HCT116 (cell line): ENCODE measurements around the gene ZCCHC9. TPM values are rescaled to one million over a fixed set of nuclear protein-coding genes. Genes with fewer than 3 reads are reported as not detected.

Experiments
- ATAC-seq: fragments of 200-7000 bp; cut with Tn5 transposase; 2 replicates; pipeline ENCODE4 v1.9.1; 2020; ENCODE audit warnings: mild to moderate bottlenecking, moderate library complexity
- BruUV-seq: library from RNA; stranded (reverse); fragments of 400-500 nt; replicated peaks from 2 replicates; lab custom pipeline; 2021; lab: Mats Ljungman, UMichigan
- CTCF ChIA-PET: fragments of 300-600 bp; sonication (Branson Sonifier 250); formaldehyde crosslinking; loops from one replicate; lab custom pipeline; 2021; ENCODE audit warnings: antibody characterized with exemption; lab: Charles Lee
- POLR2A ChIA-PET: fragments of 300-600, 350-600 bp; sonication (Branson Sonifier 250); formaldehyde crosslinking; loops from one replicate; lab custom pipeline; 2021; ENCODE audit warnings: antibody characterized with exemption; lab: Charles Lee
- RAD21 ChIA-PET, 2 experiments: fragments of 300-600 bp; sonication (Branson Sonifier 250); formaldehyde crosslinking; loops; one replicate each; lab custom pipeline; 2023; ENCODE audit warnings: low total read pairs in 2 of 2; ENCODE audit not compliant: uncharacterized antibody in 2 of 2, unreplicated experiment in 2 of 2, low non-redundant PET in 1 of 2; lab: Charles Lee
- DNase-seq: peaks from one replicate; pipeline ENCODE4 v3.0.0-alpha.2; 2010; ENCODE audit warnings: low read depth, low spot score
- H2AFZ ChIP-seq: fragments of 200-600 bp; shearing (Covaris generic), sonication (generic); 2 replicates; pipeline ENCODE4 v1.6.1; 2017; ENCODE audit warnings: low read depth, mixed run types, mixed read lengths, antibody characterized with exemption, low read length; ENCODE audit not compliant: poor library complexity, severe bottlenecking
- H3K27ac ChIP-seq: 2 replicates; pipeline ENCODE4 v1.5.1; 2012; ENCODE audit warnings: low read depth, low read length
- H3K27me3 ChIP-seq: fragments of 200-600 bp; sonication (generic); 2 replicates; pipeline ENCODE4 v1.6.1; 2016; ENCODE audit warnings: mixed run types, low read length, mixed read lengths; ENCODE audit not compliant: insufficient read depth
- H3K36me3 ChIP-seq, 2 experiments: fragments of 200-500 bp in 1 of 2; fragments of 200-600 bp in 1 of 2; sonication (Bioruptor generic) in 1 of 2; sonication (generic) in 1 of 2; 2 replicates each; pipeline versions ENCODE4 v1.5.1 to v1.6.1; 2014 to 2016; ENCODE audit warnings: low read length in 2 of 2, inconsistent platforms in 1 of 2, mixed read lengths in 1 of 2, mixed run types in 1 of 2; ENCODE audit not compliant: insufficient read depth in 2 of 2, control insufficient read depth in 1 of 2
- H3K4me1 ChIP-seq, 2 experiments: fragments of 200-600 bp in 1 of 2; sonication (generic) in 1 of 2; 2 replicates each; pipeline versions ENCODE4 v1.5.1 to v1.6.1; 2012 to 2017; ENCODE audit warnings: low read length in 2 of 2, inconsistent platforms in 1 of 2, mild to moderate bottlenecking in 1 of 2, mixed read lengths in 1 of 2, mixed run types in 1 of 2, moderate library complexity in 1 of 2; ENCODE audit not compliant: insufficient read depth in 2 of 2, control insufficient read depth in 1 of 2
- H3K4me2 ChIP-seq: fragments of 200-600 bp; sonication (generic); 2 replicates; pipeline ENCODE4 v1.6.1; 2017; ENCODE audit warnings: mixed run types, low read length, mixed read lengths
- H3K4me3 ChIP-seq, 2 experiments: fragments of 200-600 bp in 1 of 2; sonication (generic) in 1 of 2; replicated peaks in 1 of 2; 2 replicates each; pipeline ENCODE4 v1.5.1; 2011 to 2016; ENCODE audit warnings: low read length in 2 of 2, control low read depth in 1 of 2, low read depth in 1 of 2, mild to moderate bottlenecking in 1 of 2, mixed read lengths in 1 of 2, mixed run types in 1 of 2
- H3K79me2 ChIP-seq: fragments of 200-600 bp; sonication (generic); 2 replicates; pipeline ENCODE4 v1.6.1; 2017; ENCODE audit warnings: mild to moderate bottlenecking, mixed run types, low read length, moderate library complexity, mixed read lengths; ENCODE audit not compliant: insufficient read depth
- H3K9ac ChIP-seq: fragments of 200-600 bp; sonication (generic); 2 replicates; pipeline ENCODE4 v1.6.1; 2016; ENCODE audit warnings: low read length, mixed read lengths
- H3K9me2 ChIP-seq: fragments of 200-600 bp; sonication (generic), shearing (Covaris generic); 2 replicates; pipeline ENCODE4 v1.6.1; 2017; ENCODE audit warnings: mixed run types, mild to moderate bottlenecking, moderate library complexity; ENCODE audit not compliant: insufficient read depth
- H3K9me3 ChIP-seq, 2 experiments: fragments of 200-500 bp in 1 of 2; fragments of 200-600 bp in 1 of 2; sonication (Bioruptor generic) in 1 of 2; sonication (generic) in 1 of 2; 2 replicates each; pipeline ENCODE4 v1.6.1; 2014 to 2017; ENCODE audit warnings: low read length in 2 of 2, mixed read lengths in 2 of 2, inconsistent platforms in 1 of 2, low read depth in 1 of 2, mild to moderate bottlenecking in 1 of 2, mixed run types in 1 of 2, moderate library complexity in 1 of 2; ENCODE audit not compliant: control insufficient read depth in 1 of 2, insufficient read depth in 1 of 2
- H4K20me1 ChIP-seq: fragments of 200-600 bp; sonication (generic), shearing (Covaris generic); 2 replicates; pipeline ENCODE4 v1.6.1; 2017; ENCODE audit warnings: mixed run types, mild to moderate bottlenecking, moderate library complexity; ENCODE audit not compliant: insufficient read depth
- CBX3 ChIP-seq: IDR thresholded peaks from 2 replicates; pipeline ENCODE4 v1.6.1; 2012; ENCODE audit warnings: low read depth
- CEBPB ChIP-seq: IDR thresholded peaks from 2 replicates; pipeline ENCODE4 v1.6.1; 2012; ENCODE audit warnings: low read depth
- CTCF ChIP-seq, 3 experiments: fragments of 200-600 bp in 1 of 3; sonication (generic) in 1 of 3; IDR thresholded peaks in 2 of 3; conservative IDR thresholded peaks in 1 of 3; 2 replicates each; pipeline ENCODE4 v1.5.1; 2012 to 2017; ENCODE audit warnings: low read depth in 2 of 3, low read length in 2 of 3, antibody characterized with exemption in 1 of 3, borderline replicate concordance in 1 of 3, control low read depth in 1 of 3, mild to moderate bottlenecking in 1 of 3, mixed read lengths in 1 of 3, mixed run types in 1 of 3, moderate library complexity in 1 of 3; ENCODE audit not compliant: insufficient read depth in 1 of 3
- FOSL1 ChIP-seq: IDR thresholded peaks from 2 replicates; pipeline ENCODE4 v1.6.1; 2012; ENCODE audit warnings: low read depth
- MAX ChIP-seq: IDR thresholded peaks from 2 replicates; pipeline ENCODE4 v1.6.1; 2012
- POLR2A ChIP-seq: IDR thresholded peaks from 2 replicates; pipeline ENCODE4 v1.7.0; 2011; ENCODE audit warnings: borderline replicate concordance; ENCODE audit not compliant: insufficient read depth, insufficient read length; ENCODE audit errors: extremely low read depth
- RAD21 ChIP-seq: IDR thresholded peaks from 2 replicates; pipeline ENCODE4 v1.6.1; 2012; ENCODE audit warnings: low read depth, mild to moderate bottlenecking
- SIN3A ChIP-seq: IDR thresholded peaks from 2 replicates; pipeline ENCODE4 v1.6.1; 2012; ENCODE audit warnings: low read depth
- SP1 ChIP-seq: IDR thresholded peaks from 2 replicates; pipeline ENCODE4 v1.6.1; 2012; ENCODE audit warnings: low read depth
- YY1 ChIP-seq: IDR thresholded peaks from 2 replicates; pipeline ENCODE4 v1.6.1; 2011; ENCODE audit warnings: low read length, low read depth, moderate library complexity, mild to moderate bottlenecking; ENCODE audit not compliant: insufficient replicate concordance; ENCODE audit errors: extremely low read depth
- ZBTB33 ChIP-seq: IDR thresholded peaks from 2 replicates; pipeline ENCODE4 v1.6.1; 2011; ENCODE audit warnings: mild to moderate bottlenecking, low read length, moderate library complexity; ENCODE audit not compliant: insufficient replicate concordance; ENCODE audit errors: extremely low read depth
- ZFX ChIP-seq: fragments of 450-650 bp; IDR thresholded peaks from 2 replicates; pipeline ENCODE4 v1.6.1; 2017
- ZNF274 ChIP-seq: fragments of 200-500 bp; sonication (Bioruptor generic); IDR thresholded peaks from 2 replicates; pipeline ENCODE4 v1.6.1; 2014; ENCODE audit warnings: mild to moderate bottlenecking, low read depth, low read length, inconsistent platforms
- intact Hi-C: fragments of 100-400 bp; cut with micrococcal nuclease; formaldehyde crosslinking; loops from 2 replicates; pipeline ENCODE4 v1.10.0; 2022
- total RNA-seq: library from RNA; stranded (reverse); gene quantifications from one replicate; pipeline ENCODE4 v1.2.1, GENCODE V29; 2021; ENCODE audit not compliant: unreplicated experiment

The ZCCHC9 gene
- total RNA-seq, 1 experiment from 2014 or later: 33.7 TPM

- DNase-seq: no peak
- no peak for ATAC-seq
Measured at GRCh38 chr5:81254886-81255559, 46.4 kb upstream of the ZCCHC9 start.

More at GRCh38 chr5:81254886-81255559, 46.4 kb upstream of the ZCCHC9 start:
- Histone ChIP-seq H3K27ac (no peak overlapping the region), H3K9me2 (no peaks in the 10 kb centered on the region), H3K4me2 (no peak overlapping the region), H3K79me2 (peaks cover 5% of the 10 kb centered on the region; the same call in 1 of the 2 replicates), H3K9me3 (no peaks in the 10 kb centered on the region), H3K27me3 (no peaks in the 10 kb centered on the region), H2AFZ (no peak overlapping the region), H3K36me3 (no peaks in the 10 kb centered on the region), H3K4me3 (no peak overlapping the region), H3K4me1 (peaks cover 6 to 11% of the 10 kb centered on the region in 2 experiments), H4K20me1 (no peaks in the 10 kb centered on the region), H3K9ac (no peak overlapping the region)
- ChIA-PET CTCF (no interaction called here), RAD21 (no interaction called here), POLR2A (no interaction called here)
- intact Hi-C loops: no loop called here
- BruUV-seq: no TSS peak
- TF ChIP-seq CBX3 (no peak), CTCF (IDR thresholded peaks at IDR 0.05 in 2 of 3, conservative IDR thresholded peaks at IDR 0.05 in 1 of 3; ENCODE audit: borderline replicate concordance in 1 of 3, insufficient read depth in 1 of 3, low read depth in 2 of 3, low read length in 2 of 3) (no peak), ZNF274 (no peak), ZFX (no peak), SIN3A (no peak), FOSL1 (no peak), CEBPB (no peak), RAD21 (no peak), POLR2A (no peak), MAX (no peak), ZBTB33 (no peak), YY1 (no peak), SP1 (no peak)
- TF ChIP-seq, all 23 proteins: peak for 0
